ENCODE data around the gene GPR37.

The GPR37 gene, protein sequence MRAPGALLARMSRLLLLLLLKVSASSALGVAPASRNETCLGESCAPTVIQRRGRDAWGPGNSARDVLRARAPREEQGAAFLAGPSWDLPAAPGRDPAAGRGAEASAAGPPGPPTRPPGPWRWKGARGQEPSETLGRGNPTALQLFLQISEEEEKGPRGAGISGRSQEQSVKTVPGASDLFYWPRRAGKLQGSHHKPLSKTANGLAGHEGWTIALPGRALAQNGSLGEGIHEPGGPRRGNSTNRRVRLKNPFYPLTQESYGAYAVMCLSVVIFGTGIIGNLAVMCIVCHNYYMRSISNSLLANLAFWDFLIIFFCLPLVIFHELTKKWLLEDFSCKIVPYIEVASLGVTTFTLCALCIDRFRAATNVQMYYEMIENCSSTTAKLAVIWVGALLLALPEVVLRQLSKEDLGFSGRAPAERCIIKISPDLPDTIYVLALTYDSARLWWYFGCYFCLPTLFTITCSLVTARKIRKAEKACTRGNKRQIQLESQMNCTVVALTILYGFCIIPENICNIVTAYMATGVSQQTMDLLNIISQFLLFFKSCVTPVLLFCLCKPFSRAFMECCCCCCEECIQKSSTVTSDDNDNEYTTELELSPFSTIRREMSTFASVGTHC

DNA sequence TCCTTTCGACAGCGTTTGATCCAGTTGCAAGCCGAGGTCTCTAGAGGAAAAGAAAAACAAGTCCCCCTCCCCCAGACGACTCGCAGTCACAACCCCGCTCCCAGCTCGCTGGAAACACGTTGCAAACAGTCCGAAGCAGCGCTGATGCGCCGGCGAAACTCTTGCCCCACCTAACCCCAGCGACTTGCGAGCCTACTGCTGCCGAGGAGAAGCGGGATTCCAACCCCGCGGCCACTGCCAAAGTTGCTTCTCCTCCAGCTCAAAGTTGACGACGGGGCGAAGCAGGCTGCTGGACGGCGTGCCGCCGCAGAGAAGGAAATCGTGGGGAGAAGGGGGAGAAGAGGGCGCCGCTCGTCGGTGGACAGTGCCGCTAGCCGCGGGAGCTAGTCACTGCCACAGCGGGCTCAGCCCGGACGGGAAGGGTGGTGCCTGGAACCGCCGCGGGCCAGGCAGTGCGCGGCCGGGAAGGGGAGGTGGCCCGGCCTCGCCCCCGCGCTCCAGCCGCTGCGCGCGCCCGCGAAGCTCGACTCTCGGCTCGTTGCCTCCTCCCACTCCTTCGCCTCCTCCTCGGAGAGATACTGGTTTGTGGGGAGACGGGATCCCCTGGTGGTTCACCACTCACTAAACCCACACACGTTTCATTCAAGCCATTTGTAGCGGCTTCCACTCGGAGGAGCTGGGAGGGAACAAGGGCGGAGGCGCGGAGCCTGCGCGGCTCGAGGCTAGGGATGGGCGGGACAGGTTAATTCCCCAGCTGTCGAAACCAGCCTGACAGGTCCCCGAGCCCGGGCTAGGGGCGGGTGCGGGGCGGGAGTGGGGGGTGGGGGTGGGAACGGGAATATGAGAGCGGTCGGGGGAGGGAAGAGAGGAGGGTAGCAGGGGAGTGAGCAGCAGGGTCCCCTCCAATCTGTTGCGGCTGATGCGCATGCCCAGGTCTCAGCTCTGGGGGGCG is at the start of gene GPR37:
GPR37 (minus strand) TSS at position 392 of the 952 bp plus-strand sequence. CDS start 816 bp downstream, outside the sequence.
- TF ChIP-seq GATA2 (IDR thresholded peaks at IDR 0.05; ENCODE audit: low read depth, low read length) (no peak), GATA3 (IDR thresholded peaks at IDR 0.05; ENCODE audit: low read depth, low read length) (no peak)

DNA sequence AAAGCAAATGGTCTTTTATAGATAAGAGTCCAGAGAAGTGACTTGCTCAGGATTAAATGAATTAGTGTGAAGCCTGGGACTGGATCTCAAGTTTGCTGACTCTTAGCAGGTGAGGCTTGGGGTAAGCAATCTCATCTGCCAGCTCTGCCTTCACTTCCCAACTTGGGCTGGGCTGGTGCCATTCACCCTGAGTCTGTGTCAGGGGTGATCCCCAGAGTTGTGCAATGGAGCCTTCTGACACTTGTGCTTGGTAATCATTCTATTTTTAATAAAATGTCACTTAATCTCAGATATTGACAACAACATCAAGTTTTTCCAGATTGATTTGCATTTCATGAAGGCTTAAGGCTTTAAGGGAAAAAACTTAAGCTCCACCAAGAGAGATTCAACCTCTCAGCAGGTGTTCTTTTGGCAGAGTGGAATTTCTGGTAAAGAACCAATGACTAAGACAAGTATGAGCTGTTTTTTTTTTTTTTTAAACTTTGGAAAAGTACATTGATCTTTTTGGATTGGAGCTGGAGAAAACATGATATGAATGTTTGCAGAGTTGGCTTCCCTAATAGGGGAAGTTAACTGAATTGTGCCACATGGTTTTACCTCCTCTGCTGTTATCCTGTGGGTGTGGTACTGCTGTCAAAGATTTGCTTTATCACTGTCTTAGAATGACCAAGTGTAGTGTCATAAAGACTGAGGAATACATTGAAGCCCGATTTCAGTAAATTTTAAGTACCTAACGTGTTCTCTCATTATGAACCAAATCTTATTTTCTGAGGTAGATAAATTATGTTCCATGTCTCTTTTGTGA is 48.6 kb upstream of the GPR37 start:
- TF ChIP-seq GATA2 (IDR thresholded peaks at IDR 0.05; ENCODE audit: low read depth, low read length) (no peak), GATA3 (IDR thresholded peaks at IDR 0.05; ENCODE audit: low read depth, low read length) (no peak)

DNA sequence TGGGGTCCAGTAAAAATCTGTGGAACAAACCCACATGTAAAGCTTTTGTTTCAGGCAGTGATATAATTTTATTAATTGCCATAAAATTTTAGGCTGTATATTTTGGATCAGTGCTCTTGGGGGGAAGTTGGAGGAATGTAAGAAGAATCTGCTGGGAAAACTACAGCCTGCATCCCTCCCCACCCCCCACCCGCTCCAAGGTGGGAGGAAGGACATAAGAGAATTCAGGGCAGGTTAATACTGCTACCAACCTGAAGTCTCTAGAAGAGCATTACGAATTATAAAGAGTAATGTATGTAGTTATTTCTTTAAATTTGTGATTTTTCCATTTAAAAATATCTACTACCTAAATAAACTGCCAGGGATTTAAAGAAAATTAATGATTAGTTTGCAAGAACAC is 47.2 kb upstream of the GPR37 start:
- no peak for TF ChIP-seq GATA3 (IDR thresholded peaks at IDR 0.05; ENCODE audit: low read depth, low read length)
- no peak for TF ChIP-seq GATA2 (IDR thresholded peaks at IDR 0.05; ENCODE audit: low read depth, low read length)

DNA sequence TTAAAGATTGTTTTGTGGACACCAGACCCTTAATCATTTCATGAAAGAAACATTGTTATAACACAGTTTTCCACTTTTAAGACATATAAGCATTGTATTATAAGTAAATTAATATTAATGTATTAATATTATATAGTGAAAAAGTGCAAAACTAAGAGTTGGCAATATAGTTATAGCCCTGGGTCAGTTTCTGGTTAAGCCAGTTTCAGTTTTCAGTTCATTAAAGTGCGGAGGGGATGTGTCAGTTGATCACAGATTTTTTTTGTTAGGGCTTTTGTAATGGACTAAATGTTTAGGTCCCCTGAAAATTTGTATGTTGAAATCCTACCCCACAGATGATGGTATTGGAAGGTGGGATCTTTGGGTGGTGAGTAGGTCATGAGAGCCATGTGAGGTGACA is 45.7 kb upstream of the GPR37 start:
- TF ChIP-seq GATA2 (IDR thresholded peaks at IDR 0.05; ENCODE audit: low read depth, low read length) (no peak), GATA3 (IDR thresholded peaks at IDR 0.05; ENCODE audit: low read depth, low read length) (no peak)

DNA sequence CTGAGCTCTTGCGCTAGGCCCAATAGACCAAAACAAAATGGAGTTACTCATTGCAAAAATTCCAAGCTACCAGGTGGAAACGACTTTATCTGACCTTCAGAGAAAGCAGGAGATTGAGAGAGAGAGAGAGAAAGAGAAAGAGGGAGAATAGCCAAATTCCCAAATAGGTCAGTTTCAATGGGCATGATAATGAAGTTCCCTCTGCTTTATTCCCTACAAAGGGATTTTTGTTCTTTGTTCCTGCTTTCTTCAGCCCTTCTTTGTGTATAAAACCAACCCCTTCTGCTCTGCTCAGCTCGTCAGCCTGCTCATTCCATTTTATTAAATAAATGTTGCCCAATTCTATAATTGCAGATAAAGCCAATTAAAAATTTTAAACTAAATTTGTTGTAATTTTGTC is 45.0 kb upstream of the GPR37 start:
- no peak for TF ChIP-seq GATA3 (IDR thresholded peaks at IDR 0.05; ENCODE audit: low read depth, low read length)
- no peak for TF ChIP-seq GATA2 (IDR thresholded peaks at IDR 0.05; ENCODE audit: low read depth, low read length)

DNA sequence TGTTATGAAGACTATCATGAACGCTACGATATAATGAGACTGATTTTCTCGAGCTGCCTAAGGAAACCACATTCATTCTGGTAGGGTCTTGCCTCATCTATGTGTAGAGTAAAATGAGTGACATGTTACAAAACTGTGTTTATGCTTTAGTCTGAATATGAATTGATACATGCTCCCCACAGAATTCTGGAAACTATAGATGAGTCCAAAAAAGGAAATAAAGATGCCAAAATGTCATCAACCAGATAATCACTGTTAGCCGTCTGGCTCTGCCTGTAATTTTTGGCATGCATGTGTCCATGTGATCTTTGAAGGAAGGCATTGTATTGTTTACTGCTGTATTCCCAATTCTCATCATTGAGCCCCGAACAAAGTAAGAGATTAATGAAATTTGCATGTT is 42.6 kb upstream of the GPR37 start:
- TF ChIP-seq GATA3 (IDR thresholded peaks at IDR 0.05; ENCODE audit: low read depth, low read length): no peak
- no peak for TF ChIP-seq GATA2 (IDR thresholded peaks at IDR 0.05; ENCODE audit: low read depth, low read length)

DNA sequence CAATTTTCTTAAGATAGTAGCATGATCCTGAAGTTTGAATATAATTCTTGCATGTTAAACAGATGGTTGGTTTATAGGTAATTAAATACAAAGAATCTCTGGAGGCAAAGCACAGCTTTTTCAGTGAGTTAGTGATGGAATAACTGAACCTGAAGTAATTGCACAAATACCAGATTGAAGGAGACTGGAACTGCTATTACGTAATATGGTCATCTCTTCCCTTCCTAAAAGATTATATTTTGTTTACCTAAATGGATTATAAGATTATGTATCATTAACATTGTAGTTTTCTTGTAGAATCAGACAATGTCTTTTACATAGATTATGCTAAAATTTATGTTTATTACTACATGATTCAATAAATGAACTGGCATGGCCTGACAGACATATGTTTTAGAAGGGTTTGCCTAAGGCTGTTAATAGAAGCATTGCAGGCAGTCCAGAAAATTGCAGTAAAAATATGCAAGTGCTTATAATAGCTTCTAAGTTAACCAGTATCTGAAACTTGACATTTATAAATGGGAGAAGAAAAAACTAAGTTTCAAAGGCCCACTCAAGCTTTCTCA is 35.8 kb upstream of the GPR37 start:
- TF ChIP-seq GATA2 (IDR thresholded peaks at IDR 0.05; ENCODE audit: low read depth, low read length) (no peak), GATA3 (IDR thresholded peaks at IDR 0.05; ENCODE audit: low read depth, low read length) (no peak)

DNA sequence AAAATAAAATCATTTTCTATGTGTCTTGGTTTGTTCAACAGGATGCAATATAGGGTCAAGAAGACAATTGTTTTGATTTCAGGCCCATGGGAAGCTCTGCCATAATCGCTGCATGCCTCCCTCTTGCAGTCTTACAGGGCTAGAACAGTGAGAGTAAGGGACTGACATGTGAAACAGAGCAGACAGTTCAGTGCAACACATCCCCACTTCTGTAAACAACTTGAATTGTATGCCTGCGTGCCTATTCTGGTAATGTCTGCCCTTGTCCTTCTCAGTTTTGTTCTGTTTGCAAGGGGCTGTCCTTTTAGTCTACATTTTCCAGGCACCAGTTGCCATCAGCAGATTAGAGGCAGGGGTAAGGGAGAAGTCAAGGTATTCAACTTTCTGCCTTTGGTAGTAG is 34.8 kb upstream of the GPR37 start:
- TF ChIP-seq GATA3 (IDR thresholded peaks at IDR 0.05; ENCODE audit: low read depth, low read length): no peak
- TF ChIP-seq GATA2 (IDR thresholded peaks at IDR 0.05; ENCODE audit: low read depth, low read length): no peak

DNA sequence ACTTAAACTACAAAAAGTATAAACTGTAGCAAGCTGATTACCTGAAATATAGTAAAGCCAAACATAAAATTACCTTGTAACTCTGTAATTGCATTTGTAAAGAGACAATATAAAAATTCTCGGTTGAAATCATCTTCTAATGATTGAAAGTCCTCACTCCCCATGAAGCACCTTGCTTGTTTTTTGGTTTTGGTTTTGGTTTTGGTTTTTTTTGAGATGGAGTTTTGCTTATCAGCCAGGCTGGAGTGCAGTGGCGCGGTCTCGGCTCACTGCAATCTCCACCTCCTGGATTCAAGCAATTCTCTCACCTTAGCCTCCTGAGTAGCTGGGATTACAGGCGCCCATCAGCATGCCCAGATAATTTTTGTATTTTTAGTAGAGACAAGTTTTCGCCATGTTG is 33.9 kb upstream of the GPR37 start:
- TF ChIP-seq GATA2 (IDR thresholded peaks at IDR 0.05; ENCODE audit: low read depth, low read length) (no peak), GATA3 (IDR thresholded peaks at IDR 0.05; ENCODE audit: low read depth, low read length) (no peak)

DNA sequence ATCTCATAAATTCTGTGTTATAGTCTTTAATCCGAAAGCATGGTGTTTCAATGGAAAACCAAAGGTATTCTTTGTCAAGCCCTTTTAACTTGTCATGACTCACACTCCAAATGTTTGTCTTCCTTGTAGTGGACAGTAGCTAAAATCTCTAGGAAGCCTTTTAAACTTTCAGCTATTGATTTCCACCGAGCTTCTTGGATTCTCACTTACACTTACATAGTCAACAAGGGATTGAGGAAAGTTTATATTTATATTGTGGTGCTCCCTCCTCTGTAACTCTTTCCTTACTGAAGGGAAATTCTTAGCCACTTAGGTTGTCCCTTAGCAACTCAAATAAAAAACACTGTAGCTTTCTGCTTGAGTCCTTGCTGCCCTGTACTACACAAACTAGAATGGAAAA is 31.2 kb upstream of the GPR37 start:
- TF ChIP-seq GATA3 (IDR thresholded peaks at IDR 0.05; ENCODE audit: low read depth, low read length): no peak
- TF ChIP-seq GATA2 (IDR thresholded peaks at IDR 0.05; ENCODE audit: low read depth, low read length): no peak

DNA sequence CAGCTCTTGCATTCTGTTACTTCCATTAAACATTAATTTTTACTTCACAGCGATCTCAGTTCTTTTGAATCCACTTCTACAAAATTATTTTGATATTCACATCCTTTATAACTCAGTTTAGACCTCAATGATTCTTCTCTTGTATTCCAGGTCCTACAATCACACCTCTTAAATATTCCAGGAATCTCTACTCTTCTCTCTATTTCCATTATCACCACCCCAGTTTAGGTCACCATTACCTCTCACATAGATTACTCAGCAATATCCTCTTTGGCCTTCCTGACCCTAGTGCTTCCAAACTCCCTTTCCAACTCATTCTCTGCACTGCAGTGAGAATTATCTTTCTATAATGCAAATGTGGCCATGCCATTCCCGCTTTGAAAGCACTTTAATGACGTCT is 27.1 kb upstream of the GPR37 start:
- TF ChIP-seq GATA2 (IDR thresholded peaks at IDR 0.05; ENCODE audit: low read depth, low read length) (no peak), GATA3 (IDR thresholded peaks at IDR 0.05; ENCODE audit: low read depth, low read length) (no peak)

DNA sequence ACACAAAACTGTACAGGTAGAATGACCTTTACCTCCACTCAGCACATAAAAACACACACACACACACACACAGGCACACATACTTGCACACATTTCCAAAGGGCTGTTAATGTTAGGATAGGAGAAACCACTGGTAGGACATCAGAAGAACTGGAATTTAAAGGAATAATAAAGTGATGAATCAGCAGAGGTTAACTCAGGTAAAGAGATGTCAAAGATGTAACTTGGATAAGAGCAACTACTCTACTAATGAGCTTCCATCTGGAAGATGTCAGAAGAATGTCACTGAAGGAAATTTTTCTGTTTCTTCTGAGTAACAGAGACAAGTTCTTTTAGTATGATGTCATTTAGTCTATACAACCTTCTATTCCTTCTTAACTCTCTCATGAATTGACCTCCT is 26.4 kb upstream of the GPR37 start:
- TF ChIP-seq GATA2 (IDR thresholded peaks at IDR 0.05; ENCODE audit: low read depth, low read length): no peak
- TF ChIP-seq GATA3 (IDR thresholded peaks at IDR 0.05; ENCODE audit: low read depth, low read length): no peak

DNA sequence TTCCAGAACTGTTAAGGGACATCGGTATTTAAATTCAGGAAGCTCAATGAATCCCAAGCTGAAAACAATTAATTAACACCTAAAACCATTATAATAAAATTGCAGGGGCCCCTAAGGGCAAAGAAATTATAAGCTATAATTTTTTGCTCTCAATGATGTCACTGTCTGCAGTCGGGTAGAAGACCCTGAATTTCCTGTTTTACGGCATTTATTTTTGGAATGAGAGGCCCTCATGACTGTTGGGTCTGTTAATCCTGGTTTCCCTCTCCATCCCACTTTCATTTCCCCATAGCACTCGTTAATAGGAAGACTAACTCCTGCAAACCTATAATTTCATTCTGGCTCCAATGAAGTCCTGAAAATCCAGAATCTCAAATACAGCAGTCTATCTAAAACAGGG is 25.8 kb upstream of the GPR37 start:
- TF ChIP-seq GATA2 (IDR thresholded peaks at IDR 0.05; ENCODE audit: low read depth, low read length): no peak
- TF ChIP-seq GATA3 (IDR thresholded peaks at IDR 0.05; ENCODE audit: low read depth, low read length): no peak
